RWPE2 (cell line): ENCODE results near the gene SLC46A3.

Source experiments
- ATAC-seq: fragments of 200-7000 bp; cut with Tn5 transposase; 3 replicates; pipeline ENCODE4 v1.9.1; 2021; ENCODE audit warnings: low read depth
- DNase-seq: peaks from one replicate; pipeline ENCODE4 v3.0.0-alpha.2; 2020; ENCODE audit warnings: low spot score
- H3K27ac ChIP-seq: fragments of 450-650 bp; 2 replicates; pipeline ENCODE4 v1.5.1; 2017; ENCODE audit warnings: mild to moderate bottlenecking; ENCODE audit not compliant: poor library complexity, severe bottlenecking
- H3K27me3 ChIP-seq: fragments of 250-450 bp; sonication (Bioruptor Pico); 2 replicates; pipeline ENCODE4 v1.5.1; 2021; ENCODE audit warnings: mild to moderate bottlenecking, moderate library complexity; ENCODE audit not compliant: insufficient read depth, poor library complexity, severe bottlenecking
- H3K36me3 ChIP-seq: fragments of 250-450 bp; sonication (Bioruptor Pico); 2 replicates; pipeline ENCODE4 v1.5.1; 2020; ENCODE audit warnings: low read depth, mild to moderate bottlenecking, moderate library complexity
- H3K4me1 ChIP-seq: fragments of 250-450 bp; sonication (Bioruptor Pico); 2 replicates; pipeline ENCODE4 v1.5.1; 2021; ENCODE audit warnings: mild to moderate bottlenecking, moderate library complexity; ENCODE audit not compliant: insufficient read depth, poor library complexity, severe bottlenecking
- H3K4me3 ChIP-seq: fragments of 250-450 bp; sonication (Bioruptor Pico); 2 replicates; pipeline ENCODE4 v1.5.1; 2021; ENCODE audit warnings: mild to moderate bottlenecking, moderate library complexity; ENCODE audit not compliant: severe bottlenecking
- H3K9me3 ChIP-seq: fragments of 250-450 bp; sonication (Bioruptor Pico); 2 replicates; pipeline ENCODE4 v1.5.1; 2021; ENCODE audit warnings: mild to moderate bottlenecking, moderate library complexity; ENCODE audit not compliant: severe bottlenecking
- TF ChIP-seq, protein P1 (sequence below): fragments of 450-650 bp; IDR thresholded peaks from one replicate; pipeline ENCODE4 v1.5.1; 2017; ENCODE audit warnings: mild to moderate bottlenecking, moderate library complexity; ENCODE audit not compliant: poor library complexity, severe bottlenecking

Gene SLC46A3

DNA sequence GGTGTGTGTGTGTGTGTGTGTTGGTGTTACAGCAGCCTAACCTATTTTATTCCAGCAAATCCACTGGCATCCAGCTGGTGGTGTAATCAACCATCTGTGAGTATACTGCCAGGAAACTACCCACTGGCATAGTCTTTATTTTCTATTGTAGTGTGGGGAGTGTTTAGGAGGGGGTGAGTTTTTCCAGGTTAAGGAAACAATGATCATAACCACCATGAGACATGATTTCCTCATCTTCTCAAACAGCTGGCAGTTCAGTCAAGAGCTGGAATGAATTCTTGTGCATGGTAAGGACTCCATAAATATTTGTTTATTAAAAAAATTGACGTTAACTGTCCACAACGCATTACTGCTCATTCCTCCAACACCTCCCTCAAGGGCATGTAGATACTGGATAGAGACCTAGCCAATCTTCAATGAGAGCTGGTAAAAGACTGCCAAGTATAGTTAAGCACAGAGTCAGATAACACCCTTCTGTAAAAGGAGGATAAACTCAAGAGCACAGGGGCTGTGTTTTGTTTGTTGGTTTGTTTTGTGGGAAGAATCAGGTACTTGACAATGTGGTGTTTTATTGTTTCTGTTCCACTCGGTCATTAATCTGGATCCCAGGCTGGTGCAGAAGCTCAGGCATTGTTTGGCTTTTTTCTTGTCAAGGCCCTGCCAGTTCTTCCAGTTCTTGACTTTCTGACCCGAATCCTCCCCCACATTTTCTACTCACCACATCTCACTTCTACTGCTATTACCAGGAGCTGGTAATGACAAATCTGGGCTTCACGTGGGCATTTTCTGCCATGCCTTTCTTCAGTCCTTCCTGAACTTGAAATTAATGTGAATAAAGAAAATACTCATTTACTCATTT lies 31.6 kb upstream of the SLC46A3 start:
- Histone ChIP-seq H3K9me3 (no peaks in the 10 kb centered on the region), H3K27me3 (no peaks in the 10 kb centered on the region), H3K36me3 (no peaks in the 10 kb centered on the region), H3K4me1 (peaks cover 11% of the 10 kb centered on the region), H3K27ac (no peak overlapping the region), H3K4me3 (no peak overlapping the region)
- DNase-seq (no peak), ATAC-seq (no peak)
- TF ChIP-seq, protein P1, sequence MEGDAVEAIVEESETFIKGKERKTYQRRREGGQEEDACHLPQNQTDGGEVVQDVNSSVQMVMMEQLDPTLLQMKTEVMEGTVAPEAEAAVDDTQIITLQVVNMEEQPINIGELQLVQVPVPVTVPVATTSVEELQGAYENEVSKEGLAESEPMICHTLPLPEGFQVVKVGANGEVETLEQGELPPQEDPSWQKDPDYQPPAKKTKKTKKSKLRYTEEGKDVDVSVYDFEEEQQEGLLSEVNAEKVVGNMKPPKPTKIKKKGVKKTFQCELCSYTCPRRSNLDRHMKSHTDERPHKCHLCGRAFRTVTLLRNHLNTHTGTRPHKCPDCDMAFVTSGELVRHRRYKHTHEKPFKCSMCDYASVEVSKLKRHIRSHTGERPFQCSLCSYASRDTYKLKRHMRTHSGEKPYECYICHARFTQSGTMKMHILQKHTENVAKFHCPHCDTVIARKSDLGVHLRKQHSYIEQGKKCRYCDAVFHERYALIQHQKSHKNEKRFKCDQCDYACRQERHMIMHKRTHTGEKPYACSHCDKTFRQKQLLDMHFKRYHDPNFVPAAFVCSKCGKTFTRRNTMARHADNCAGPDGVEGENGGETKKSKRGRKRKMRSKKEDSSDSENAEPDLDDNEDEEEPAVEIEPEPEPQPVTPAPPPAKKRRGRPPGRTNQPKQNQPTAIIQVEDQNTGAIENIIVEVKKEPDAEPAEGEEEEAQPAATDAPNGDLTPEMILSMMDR = no peak

DNA sequence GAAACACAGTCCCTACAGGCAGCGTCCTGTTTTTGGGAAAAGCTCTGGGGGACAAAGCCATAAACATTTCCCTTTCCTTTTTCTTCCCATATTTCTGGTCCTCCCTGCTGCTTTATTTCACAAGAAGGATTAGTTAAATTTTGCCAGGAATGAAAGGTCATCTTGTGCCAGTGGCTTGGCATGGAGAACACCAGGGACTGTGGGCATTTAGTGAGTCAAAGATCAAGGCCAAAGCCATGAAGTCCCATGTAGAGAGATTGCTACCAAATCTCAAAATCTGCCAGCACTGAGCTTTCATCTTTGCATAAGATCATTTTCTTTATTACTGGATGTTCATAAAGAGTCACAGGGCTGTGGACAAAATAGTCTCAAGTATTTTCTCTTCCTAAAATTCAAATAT lies 29.1 kb upstream of the SLC46A3 start:
- no peak overlapping the region for H3K4me3 ChIP-seq
- H3K36me3 ChIP-seq = no peaks in the 10 kb centered on the region
- no peaks in the 10 kb centered on the region for H3K27me3 ChIP-seq
- DNase-seq = no peak
- no peak overlapping the region for H3K27ac ChIP-seq
- H3K9me3 ChIP-seq = no peaks in the 10 kb centered on the region
- H3K4me1 ChIP-seq = peaks cover 3% of the 10 kb centered on the region
- TF ChIP-seq, protein P1 = no peak
- no peak for ATAC-seq

DNA sequence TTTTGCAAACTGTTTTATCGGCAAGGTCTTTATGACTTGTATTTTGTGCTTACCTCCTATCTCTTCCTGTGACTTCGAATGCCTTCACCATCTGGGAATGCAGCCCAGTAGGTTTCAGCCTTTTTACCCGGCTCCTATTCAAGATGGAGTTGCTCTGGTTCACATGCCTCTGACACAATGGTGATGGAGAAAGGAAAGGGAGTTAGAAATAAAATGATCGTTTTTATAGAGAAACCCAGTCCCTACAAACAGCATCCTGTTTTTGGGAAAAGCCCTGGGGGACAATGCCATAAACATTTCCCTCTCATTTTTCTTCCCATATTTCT lies 27.5 kb upstream of the SLC46A3 start:
- Histone ChIP-seq H3K27ac (no peak overlapping the region), H3K4me3 (no peak overlapping the region), H3K36me3 (no peaks in the 10 kb centered on the region), H3K9me3 (no peaks in the 10 kb centered on the region), H3K4me1 (peaks cover 3% of the 10 kb centered on the region), H3K27me3 (no peaks in the 10 kb centered on the region)
- DNase-seq (no peak), ATAC-seq (no peak)
- TF ChIP-seq, protein P1 = no peak

DNA sequence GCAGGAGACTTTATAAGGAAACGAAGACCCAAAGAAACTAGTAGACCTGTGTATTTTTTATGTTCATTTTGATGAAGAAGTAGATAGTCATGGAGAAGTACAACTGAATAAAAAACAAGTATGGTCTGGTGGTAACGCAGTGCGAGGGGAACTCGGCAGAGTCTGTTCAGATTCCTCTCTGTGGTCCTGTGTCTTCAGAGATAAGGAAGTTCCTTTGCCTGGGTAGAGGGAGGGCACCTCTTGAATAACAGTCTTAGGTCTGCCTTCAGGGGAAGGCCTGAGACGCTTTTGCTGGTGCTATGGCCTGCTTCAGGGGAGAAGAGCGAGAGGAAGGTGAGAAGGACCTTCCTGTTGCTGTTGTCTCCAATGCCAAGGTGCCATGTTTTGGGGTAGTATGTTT lies 25.9 kb upstream of the SLC46A3 start:
- Histone ChIP-seq H3K4me1 (peaks cover 3% of the 10 kb centered on the region), H3K9me3 (no peaks in the 10 kb centered on the region), H3K4me3 (no peak overlapping the region), H3K36me3 (no peaks in the 10 kb centered on the region), H3K27me3 (no peaks in the 10 kb centered on the region), H3K27ac (no peak overlapping the region)
- DNase-seq (no peak), ATAC-seq (no peak)
- TF ChIP-seq, protein P1 = no peak

DNA sequence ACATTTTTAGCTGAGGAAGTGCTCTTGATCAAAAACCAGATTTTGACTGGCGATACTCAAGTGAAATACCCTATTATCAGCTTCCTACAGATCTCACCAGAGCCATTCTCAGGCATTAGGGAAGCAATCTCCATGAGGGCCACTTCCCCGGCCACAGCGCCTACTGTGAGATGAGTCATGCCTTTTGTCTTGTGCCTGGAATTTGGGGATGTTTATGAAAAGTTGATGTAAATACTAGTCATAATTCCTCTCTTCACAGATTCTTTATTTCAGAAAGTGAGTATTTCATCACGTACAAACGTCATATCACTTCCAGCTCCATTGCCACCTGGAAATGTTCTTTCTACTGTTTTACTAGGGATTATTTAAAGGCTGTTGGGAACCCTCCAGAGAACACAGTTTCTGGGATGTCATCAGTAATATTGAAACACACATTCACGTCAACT lies 25.3 kb upstream of the SLC46A3 start:
- H3K36me3 ChIP-seq = no peaks in the 10 kb centered on the region
- TF ChIP-seq, protein P1 = no peak
- H3K27me3 ChIP-seq = no peaks in the 10 kb centered on the region
- H3K9me3 ChIP-seq = no peaks in the 10 kb centered on the region
- DNase-seq (no peak), ATAC-seq (peak; percentile 44; the same call in 1 of the 3 replicates)
- H3K4me3 ChIP-seq = no peak overlapping the region
- no peak overlapping the region for H3K27ac ChIP-seq
- H3K4me1 ChIP-seq = peaks cover 3% of the 10 kb centered on the region
